RWPE1 (cell line): ENCODE measurements around the gene SFT2D2.

Source experiments
- CTCF ChIA-PET: fragments of 350-600 bp; sonication (Branson Sonifier 250); formaldehyde crosslinking; extraction: SDS; loops from one replicate; lab custom pipeline; 2021; lab: Yijun Ruan, JAX
- POLR2A ChIA-PET: fragments of 400-600 bp; formaldehyde crosslinking; extraction: SDS; loops from one replicate; lab custom pipeline; 2020; ENCODE audit warnings: antibody characterized with exemption; ENCODE audit not compliant: low non-redundant PET; lab: Yijun Ruan, JAX
- DNase-seq: peaks from one replicate; pipeline ENCODE4 v3.0.0; 2012; ENCODE audit warnings: low spot score
- H3K27ac ChIP-seq: fragments of 450-650 bp; 2 replicates; pipeline ENCODE4 v1.5.1; 2017
- CTCF ChIP-seq: fragments of 450-650 bp; conservative IDR thresholded peaks from 2 replicates; pipeline ENCODE4 v1.5.1; 2017; ENCODE audit warnings: low read depth, mild to moderate bottlenecking

Gene SFT2D2

GRCh38 chr1:168210312-168210711, 15.5 kb upstream of the SFT2D2 start:
- no peak for DNase-seq
- H3K27ac ChIP-seq: no peak overlapping the region
- CTCF ChIA-PET: no interaction called here
- TF ChIP-seq CTCF: no peak
- POLR2A ChIA-PET: no interaction called here

GRCh38 chr1:168213349-168213748, 12.5 kb upstream of the SFT2D2 start:
- ChIA-PET CTCF (interaction anchor here (0.6 kb wide), 1 partner anchor 128 kb away, joined by 4 read pairs; no protein-coding TSS in a partner anchor), POLR2A (no interaction called here)

GRCh38 chr1:168216171-168216570, 9.6 kb upstream of the SFT2D2 start:
- CTCF ChIA-PET: no interaction called here
- no peak overlapping the region for H3K27ac ChIP-seq
- no peak for TF ChIP-seq CTCF
- no peak for DNase-seq
- POLR2A ChIA-PET: no interaction called here

More at GRCh38 chr1:168213349-168213748, 12.5 kb upstream of the SFT2D2 start:
- TF ChIP-seq CTCF: no peak
- no peak overlapping the region for H3K27ac ChIP-seq
- no peak for DNase-seq

- CTCF ChIA-PET: interaction anchor here (0.7 kb wide), 1 partner anchor 22 kb away, joined by 4 read pairs; no protein-coding TSS in a partner anchor
- POLR2A ChIA-PET: no interaction called here
- DNase-seq: no peak
- H3K27ac ChIP-seq: no peak overlapping the region
- no peak for TF ChIP-seq CTCF
Measured at GRCh38 chr1:168217664-168218063, 8.1 kb upstream of the SFT2D2 start.

GRCh38 chr1:168218658-168219057, 7.1 kb upstream of the SFT2D2 start:
- no peak overlapping the region for H3K27ac ChIP-seq
- POLR2A ChIA-PET: no interaction called here
- no peak for TF ChIP-seq CTCF
- CTCF ChIA-PET: no interaction called here
- DNase-seq: no peak

GRCh38 chr1:168220470-168220871, 5.3 kb upstream of the SFT2D2 start:
- no peak for TF ChIP-seq CTCF
- ChIA-PET CTCF (no interaction called here), POLR2A (no interaction called here)
- no peak overlapping the region for H3K27ac ChIP-seq
- no peak for DNase-seq

- CTCF ChIA-PET: no interaction called here
- POLR2A ChIA-PET: no interaction called here
Measured at GRCh38 chr1:168221275-168221674, 4.5 kb upstream of the SFT2D2 start.

More at GRCh38 chr1:168221275-168221674, 4.5 kb upstream of the SFT2D2 start:
- H3K27ac ChIP-seq: no peak overlapping the region
- no peak for TF ChIP-seq CTCF
- no peak for DNase-seq
